ENCODE measurements around the gene NEDD4L.

Gene NEDD4L

GRCh38 chr18:58336605-58337004 lies 292.6 kb downstream of the NEDD4L start:
- in situ Hi-C loops (cut with MboI; ENCODE audit: low pct_unique_long_range_greater_than_20kb, low sequenced_read_pairs) = no loop called here
- no peak for DNase-seq

- no peak for DNase-seq
- in situ Hi-C loops (cut with MboI; ENCODE audit: low pct_unique_long_range_greater_than_20kb, low sequenced_read_pairs) = no loop called here
These were observed 293.3 kb downstream of the NEDD4L start for GRCh38 chr18:58337285-58337684.

- no peak for DNase-seq
- in situ Hi-C loops (cut with MboI; ENCODE audit: low pct_unique_long_range_greater_than_20kb, low sequenced_read_pairs) = no loop called here
These were observed 293.7 kb downstream of the NEDD4L start for GRCh38 chr18:58337686-58338085.

GRCh38 chr18:58338141-58338540 lies 294.1 kb downstream of the NEDD4L start:
- in situ Hi-C loops (cut with MboI; ENCODE audit: low pct_unique_long_range_greater_than_20kb, low sequenced_read_pairs) = no loop called here
- no peak for DNase-seq

- in situ Hi-C loops (cut with MboI; ENCODE audit: low pct_unique_long_range_greater_than_20kb, low sequenced_read_pairs) = no loop called here
- no peak for DNase-seq
These were observed 295.1 kb downstream of the NEDD4L start for GRCh38 chr18:58338961-58339592.

GRCh38 chr18:58339890-58340289 lies 295.9 kb downstream of the NEDD4L start:
- in situ Hi-C loops (cut with MboI; ENCODE audit: low pct_unique_long_range_greater_than_20kb, low sequenced_read_pairs) = no loop called here
- DNase-seq = no peak

GRCh38 chr18:58341916-58342315 lies 297.9 kb downstream of the NEDD4L start:
- in situ Hi-C loops (cut with MboI; ENCODE audit: low pct_unique_long_range_greater_than_20kb, low sequenced_read_pairs) = no loop called here
- no peak for DNase-seq

- no peak for DNase-seq
- in situ Hi-C loops (cut with MboI; ENCODE audit: low pct_unique_long_range_greater_than_20kb, low sequenced_read_pairs) = no loop called here
These were observed 300.1 kb downstream of the NEDD4L start for GRCh38 chr18:58344080-58344670.

GRCh38 chr18:58344861-58345463 lies 300.9 kb downstream of the NEDD4L start:
- DNase-seq = no peak
- in situ Hi-C loops (cut with MboI; ENCODE audit: low pct_unique_long_range_greater_than_20kb, low sequenced_read_pairs) = no loop called here

GRCh38 chr18:58345875-58346274 lies 301.8 kb downstream of the NEDD4L start:
- in situ Hi-C loops (cut with MboI; ENCODE audit: low pct_unique_long_range_greater_than_20kb, low sequenced_read_pairs) = no loop called here
- no peak for DNase-seq

GRCh38 chr18:58347135-58347534 lies 303.1 kb downstream of the NEDD4L start:
- in situ Hi-C loops (cut with MboI; ENCODE audit: low pct_unique_long_range_greater_than_20kb, low sequenced_read_pairs) = no loop called here
- no peak for DNase-seq

- in situ Hi-C loops (cut with MboI; ENCODE audit: low pct_unique_long_range_greater_than_20kb, low sequenced_read_pairs) = no loop called here
- peak; percentile 34 for DNase-seq
These were observed 304.5 kb downstream of the NEDD4L start for GRCh38 chr18:58348517-58348916.

- in situ Hi-C loops (cut with MboI; ENCODE audit: low pct_unique_long_range_greater_than_20kb, low sequenced_read_pairs) = no loop called here
- DNase-seq = no peak
These were observed 304.9 kb downstream of the NEDD4L start for GRCh38 chr18:58348951-58349350.

GRCh38 chr18:58349650-58350049 lies 305.6 kb downstream of the NEDD4L start:
- DNase-seq = no peak
- in situ Hi-C loops (cut with MboI; ENCODE audit: low pct_unique_long_range_greater_than_20kb, low sequenced_read_pairs) = no loop called here

GRCh38 chr18:58350526-58350925 lies 306.5 kb downstream of the NEDD4L start:
- DNase-seq = no peak
- in situ Hi-C loops (cut with MboI; ENCODE audit: low pct_unique_long_range_greater_than_20kb, low sequenced_read_pairs) = no loop called here

GRCh38 chr18:58351776-58352175 lies 307.8 kb downstream of the NEDD4L start:
- in situ Hi-C loops (cut with MboI; ENCODE audit: low pct_unique_long_range_greater_than_20kb, low sequenced_read_pairs) = no loop called here

GRCh38 chr18:58353581-58353980 lies 309.6 kb downstream of the NEDD4L start:
- no peak for DNase-seq
- in situ Hi-C loops (cut with MboI; ENCODE audit: low pct_unique_long_range_greater_than_20kb, low sequenced_read_pairs) = no loop called here

More at GRCh38 chr18:58351776-58352175, 307.8 kb downstream of the NEDD4L start:
- DNase-seq = no peak

GRCh38 chr18:58354051-58354450 lies 310.0 kb downstream of the NEDD4L start:
- in situ Hi-C loops (cut with MboI; ENCODE audit: low pct_unique_long_range_greater_than_20kb, low sequenced_read_pairs) = no loop called here
- DNase-seq = no peak

GRCh38 chr18:58354791-58355190 lies 310.8 kb downstream of the NEDD4L start:
- DNase-seq = no peak
- in situ Hi-C loops (cut with MboI; ENCODE audit: low pct_unique_long_range_greater_than_20kb, low sequenced_read_pairs) = no loop called here

- DNase-seq = no peak
- in situ Hi-C loops (cut with MboI; ENCODE audit: low pct_unique_long_range_greater_than_20kb, low sequenced_read_pairs) = no loop called here
These were observed 311.2 kb downstream of the NEDD4L start for GRCh38 chr18:58355243-58355642.

GRCh38 chr18:58359218-58359617 lies 315.2 kb downstream of the NEDD4L start:
- in situ Hi-C loops (cut with MboI; ENCODE audit: low pct_unique_long_range_greater_than_20kb, low sequenced_read_pairs) = no loop called here
- no peak for DNase-seq

Data from KBM-7 (cell line).